Measurements from ENCODE around the gene ACVR1. TPM values are rescaled to one million over a fixed set of nuclear protein-coding genes. Genes with fewer than 3 reads are reported as not detected.

The ACVR1 gene
- total and polyA plus RNA-seq, 9 of the 15 experiments (the other 6 are each of a cell fraction or from before 2014, with no cell fraction given), result 3.8 to 14.3 (median 6.9) TPM

- no peak for FAIRE-seq
- in situ Hi-C loops (cut with MboI) (no loop called here), intact Hi-C loops (cut with micrococcal nuclease) (no loop called here)
- 69% methylated on average over 7 of the region's 7 CpGs for whole genome bisulfite sequencing (ENCODE audit: insufficient coverage, low coverage, missing lambda C conversion rate)
- Histone ChIP-seq H3K4me2 (ENCODE audit: insufficient read depth, low read length) (no peak overlapping the region), H3K36me3 (ENCODE audit: control insufficient read depth, insufficient read depth, low read length) (peaks cover 2% of the 10 kb centered on the region; the same call in 1 of the 3 replicates), H3K9ac (ENCODE audit: insufficient read depth in 1 of 2, low read depth in 2 of 2, low read length in 2 of 2) (no peak overlapping the region), H3K27me3 (ENCODE audit: control insufficient read depth in 2 of 2, insufficient read depth in 2 of 2, low read length in 2 of 2) (no peaks in the 10 kb centered on the region), H4K20me1 (replicated peaks; ENCODE audit: control insufficient read depth, insufficient read depth, low read length) (no peaks in the 10 kb centered on the region), H3K4me1 (replicated peaks in 1 of 2; ENCODE audit: control insufficient read depth in 2 of 2, insufficient read depth in 2 of 2, low read length in 2 of 2) (peaks cover 4 to 10% of the 10 kb centered on the region in 2 experiments; a peak in 4 of 5 replicates), H3K79me2 (ENCODE audit: control insufficient read depth, insufficient read depth, low read length) (0 out of 3 replicates have a peak, but pooled peaks cover 5% of the 10 kb centered on the region), H3K27ac (ENCODE audit: extremely low read depth, low read depth, low read length) (no peak overlapping the region), H3K9me3 (replicated peaks; ENCODE audit: control insufficient read depth, insufficient read depth, low read depth, low read length) (no peaks in the 10 kb centered on the region), H3K4me3 (no peak overlapping the region), H3K9me1 (ENCODE audit: control insufficient read depth, insufficient read depth, low read length) (no peaks in the 10 kb centered on the region), H2AFZ (ENCODE audit: low read depth, low read length) (no peak overlapping the region)
- BruUV-seq (replicated peaks), result no TSS peak
- no peak for DNase-seq (ENCODE audit: extremely low read depth in 1 of 4, low spot score in 3 of 4)
- ChIA-PET POLR2A (interaction anchor here (1.3 to 1.7 kb wide), 4 partner anchors 12 to 32 kb away, joined by 3 to 11 read pairs (median 4); no protein-coding TSS in a partner anchor), CTCF (ENCODE audit: low intra/inter-chr PET ratio) (no interaction called here)
- TF ChIP-seq E2F6 (IDR thresholded peaks at IDR 0.05; ENCODE audit: borderline replicate concordance in 1 of 2, extremely low read depth in 1 of 2, insufficient read depth in 1 of 2, insufficient read length in 1 of 2, low read depth in 1 of 2, low read length in 1 of 2, poor library complexity in 1 of 2, severe bottlenecking in 1 of 2) (no peak), TRIM24 (IDR thresholded peaks at IDR 0.05) (no peak), ZBTB12 (CRISPR knock-in tag; IDR thresholded peaks at IDR 0.05) (no peak), FOXK2 (conservative IDR thresholded peaks at IDR 0.05 in 1 of 2, IDR thresholded peaks at IDR 0.05 in 1 of 2; ENCODE audit: low read depth in 2 of 2) (no peak), ELK1 (CRISPR knock-in tag; IDR thresholded peaks at IDR 0.05) (no peak), THRAP3 (IDR thresholded peaks at IDR 0.05; ENCODE audit: borderline replicate concordance) (no peak), SNRNP70 (optimal IDR thresholded peaks at IDR 0.05; ENCODE audit: low read depth, low read length) (no peak), NCOA4 (IDR thresholded peaks at IDR 0.05; ENCODE audit: partially characterized antibody) (no peak), NFE2 (IDR thresholded peaks at IDR 0.05; ENCODE audit: low read depth) (no peak), ZNF311 (CRISPR knock-in tag; IDR thresholded peaks at IDR 0.05) (no peak), SMAD2 (IDR thresholded peaks at IDR 0.05; ENCODE audit: low read depth, low read length) (no peak), TEAD4 (IDR thresholded peaks at IDR 0.05; ENCODE audit: low read length) (no peak), TEAD4 (CRISPR knock-in tag; IDR thresholded peaks at IDR 0.05; ENCODE audit: borderline replicate concordance) (no peak), ELK3 (CRISPR knock-in tag; IDR thresholded peaks at IDR 0.05) (no peak), HDAC2 (IDR thresholded peaks at IDR 0.05) (no peak), BRF2 (IDR thresholded peaks at IDR 0.05; ENCODE audit: borderline replicate concordance, insufficient read depth, insufficient read length) (no peak)
- no peak for ATAC-seq
These were observed 69.6 kb downstream of the ACVR1 start for GRCh38 chr2:157806426-157807077.

Measured in K562 (cell line).